ENCODE results near the gene DNAH8.
A peak's percentile ranks its signal among the peaks of the same experiment; 100 is the strongest.

The DNAH8 gene

DNA sequence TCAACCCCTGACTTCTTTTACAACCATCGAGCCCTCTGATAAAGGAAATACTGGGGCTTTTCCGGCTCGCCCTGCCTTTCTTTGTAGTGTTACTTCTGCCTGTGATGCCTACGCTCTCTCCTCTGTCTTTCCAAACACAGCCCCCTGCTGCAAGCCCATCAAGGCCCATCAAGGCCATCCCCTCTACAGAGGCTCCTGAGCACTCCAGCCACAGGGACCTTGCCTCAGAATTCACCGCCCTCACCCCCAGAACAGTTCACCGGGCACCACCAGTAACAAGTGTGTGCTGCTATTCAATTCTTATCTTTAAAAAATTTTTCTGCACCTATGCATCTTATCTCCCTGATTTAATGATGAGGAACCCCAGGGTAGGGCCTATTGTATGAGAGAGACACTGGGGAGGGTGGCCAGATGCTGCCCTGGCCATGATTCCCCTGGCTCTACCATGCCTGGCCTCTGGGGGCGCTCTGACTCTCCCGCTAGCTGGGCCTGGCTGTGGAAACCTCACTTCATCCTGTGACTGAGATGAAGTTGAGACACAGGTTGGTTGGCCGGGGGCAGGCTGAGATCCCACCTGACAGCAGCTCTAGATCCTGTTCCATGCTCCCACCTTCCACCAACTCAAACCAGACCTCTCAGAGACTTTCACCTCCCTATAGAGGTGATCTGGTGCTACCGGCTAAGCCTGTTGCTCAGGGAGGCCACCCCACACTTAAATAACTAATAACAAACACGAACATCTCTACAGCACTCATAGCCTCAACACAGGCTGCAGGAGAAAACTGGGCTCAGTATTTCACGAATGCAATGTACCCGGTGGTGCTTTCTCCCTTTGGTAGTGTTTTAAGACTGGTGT is 314.3 kb downstream of the DNAH8 start:
- Histone ChIP-seq H3K9ac (ENCODE audit: low read depth, low read length) (no peak overlapping the region), H3K36me3 (ENCODE audit: insufficient read depth, low read length) (no peaks in the 10 kb centered on the region), H3K9me3 (ENCODE audit: control insufficient read depth, insufficient read depth, low read length) (no peaks in the 10 kb centered on the region), H3K4me1 (ENCODE audit: insufficient read depth, low read length) (no peaks in the 10 kb centered on the region)

DNA sequence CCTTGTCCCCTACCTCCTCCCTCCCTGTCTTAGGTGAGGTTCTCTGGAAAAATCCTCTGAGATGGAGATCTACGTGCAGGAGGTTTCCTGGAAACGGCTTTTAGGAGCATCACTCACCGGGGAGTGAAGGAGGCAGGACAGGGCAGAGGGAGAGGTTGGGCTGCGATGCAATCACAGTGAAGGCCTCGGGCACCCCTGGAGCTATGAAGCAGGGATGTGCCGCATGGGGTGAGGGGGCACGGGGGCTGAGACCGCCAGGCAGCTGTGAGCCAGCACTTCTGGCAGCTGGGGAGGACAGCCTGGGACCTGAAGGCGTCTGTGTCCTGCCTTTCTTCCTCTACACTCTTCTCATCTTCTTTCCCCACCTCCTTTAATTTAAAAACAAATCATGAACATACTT is 320.6 kb downstream of the DNAH8 start:
- peaks cover 11% of the 10 kb centered on the region; the same call in 1 of the 2 replicates for H3K4me1 ChIP-seq (ENCODE audit: insufficient read depth, low read length)
- H3K9ac ChIP-seq (ENCODE audit: low read depth, low read length), result no peak overlapping the region
- H3K9me3 ChIP-seq (ENCODE audit: control insufficient read depth, insufficient read depth, low read length), result no peaks in the 10 kb centered on the region
- H3K36me3 ChIP-seq (ENCODE audit: insufficient read depth, low read length), result no peaks in the 10 kb centered on the region

DNA sequence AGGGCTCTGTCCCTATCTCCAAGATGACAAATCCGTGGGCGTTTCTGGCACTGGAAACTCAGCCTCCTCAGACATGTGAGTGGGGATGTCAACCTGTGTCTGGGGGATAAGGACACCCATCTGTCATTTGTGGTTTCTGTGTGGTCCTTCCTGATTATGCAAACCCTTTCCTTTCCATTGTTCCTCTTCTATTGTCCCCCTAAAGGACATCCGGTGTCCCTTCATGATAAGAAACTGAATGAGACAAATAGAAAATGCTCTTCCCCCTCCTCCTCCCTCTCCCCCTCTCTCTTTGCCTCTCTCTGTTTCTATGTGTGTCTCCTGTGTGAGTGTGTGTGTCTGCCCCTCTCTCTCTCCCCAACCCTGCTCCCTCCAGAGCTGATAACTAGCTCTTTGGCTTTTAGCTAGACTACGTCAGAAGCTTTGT is 322.0 kb downstream of the DNAH8 start:
- Histone ChIP-seq H3K9me3 (ENCODE audit: control insufficient read depth, insufficient read depth, low read length) (no peaks in the 10 kb centered on the region), H3K36me3 (ENCODE audit: insufficient read depth, low read length) (no peaks in the 10 kb centered on the region), H3K9ac (ENCODE audit: low read depth, low read length) (no peak overlapping the region), H3K4me1 (ENCODE audit: insufficient read depth, low read length) (peaks cover 11% of the 10 kb centered on the region; the same call in 1 of the 2 replicates)

DNA sequence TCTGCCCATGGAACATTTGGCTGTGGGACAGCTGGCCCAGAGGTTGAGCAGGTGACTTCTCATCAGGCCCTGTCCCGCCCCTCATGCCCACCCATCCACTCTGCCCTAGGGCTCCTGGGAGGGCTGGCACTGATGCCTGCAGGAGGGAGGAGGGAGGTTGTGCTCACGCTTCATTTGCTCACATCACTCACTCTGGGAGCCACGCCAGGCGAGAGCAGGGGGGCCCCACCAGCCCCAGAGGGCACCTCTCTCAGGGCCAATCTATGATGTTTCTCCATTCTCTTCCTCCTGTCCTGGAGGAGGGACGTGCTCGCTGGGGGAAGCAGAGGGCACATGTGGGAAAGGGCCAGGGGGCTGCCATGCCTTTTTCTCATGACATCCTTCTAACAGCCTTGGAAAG is 322.6 kb downstream of the DNAH8 start:
- H3K4me1 ChIP-seq (ENCODE audit: insufficient read depth, low read length), result peaks cover 11% of the 10 kb centered on the region; the same call in 1 of the 2 replicates
- H3K9ac ChIP-seq (ENCODE audit: low read depth, low read length), result no peak overlapping the region
- H3K36me3 ChIP-seq (ENCODE audit: insufficient read depth, low read length), result no peaks in the 10 kb centered on the region
- no peaks in the 10 kb centered on the region for H3K9me3 ChIP-seq (ENCODE audit: control insufficient read depth, insufficient read depth, low read length)

DNA sequence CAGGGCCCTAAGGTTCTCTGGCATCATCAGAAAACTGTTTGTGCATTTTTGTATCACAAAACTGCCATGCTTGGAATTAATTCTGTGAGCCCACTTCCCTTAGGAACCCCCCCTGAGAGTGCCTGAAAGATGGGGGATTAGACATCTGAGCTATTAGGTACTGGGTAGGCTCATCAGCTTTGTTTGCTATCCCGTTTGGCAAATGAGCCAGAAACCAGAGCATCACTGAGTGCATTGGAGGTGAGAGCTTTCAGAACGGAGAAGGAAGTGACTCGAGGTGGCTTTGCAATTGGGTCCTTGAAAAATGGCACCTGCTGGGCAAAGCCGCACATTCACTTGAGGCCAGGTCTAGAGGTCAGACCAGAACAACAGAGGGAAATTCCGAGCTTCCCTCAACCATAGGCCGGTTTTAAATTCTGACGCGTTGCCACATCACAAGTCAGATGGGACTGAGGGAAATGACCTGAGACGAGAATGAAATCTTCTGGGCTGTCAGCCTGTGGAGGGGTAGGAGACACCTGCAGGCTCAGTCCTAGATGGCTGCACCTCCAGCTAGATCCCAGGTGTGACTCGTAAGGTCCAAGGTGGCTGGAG is 325.1 kb downstream of the DNAH8 start:
- H3K9me3 ChIP-seq (ENCODE audit: control insufficient read depth, insufficient read depth, low read length), result no peaks in the 10 kb centered on the region
- no peak overlapping the region for H3K9ac ChIP-seq (ENCODE audit: low read depth, low read length)
- peaks cover 11% of the 10 kb centered on the region; the same call in 1 of the 2 replicates for H3K4me1 ChIP-seq (ENCODE audit: insufficient read depth, low read length)
- H3K36me3 ChIP-seq (ENCODE audit: insufficient read depth, low read length), result no peaks in the 10 kb centered on the region

DNA sequence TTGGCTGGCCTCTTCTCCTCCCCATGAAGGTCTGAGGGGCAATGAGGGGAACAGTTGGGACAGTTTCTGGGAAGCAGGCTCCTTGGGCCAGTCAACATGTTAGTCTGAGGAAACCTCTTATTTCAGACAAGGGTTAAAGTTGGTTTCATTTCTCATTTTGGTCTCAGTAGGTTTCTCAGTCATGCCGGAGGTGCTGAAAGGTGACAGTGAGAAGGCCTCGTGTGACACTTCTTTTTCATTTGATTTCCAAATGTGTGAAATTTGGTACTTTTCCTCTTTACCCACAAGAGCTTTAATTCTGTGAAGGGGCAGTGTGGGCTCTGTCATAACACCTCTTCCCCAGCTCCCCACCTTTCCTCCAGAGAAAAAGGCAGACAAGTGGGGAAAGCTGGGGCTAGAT is 326.0 kb downstream of the DNAH8 start:
- Histone ChIP-seq H3K4me1 (ENCODE audit: insufficient read depth, low read length) (peaks cover 11% of the 10 kb centered on the region; the same call in 1 of the 2 replicates), H3K9ac (ENCODE audit: low read depth, low read length) (no peak overlapping the region), H3K36me3 (ENCODE audit: insufficient read depth, low read length) (no peaks in the 10 kb centered on the region), H3K9me3 (ENCODE audit: control insufficient read depth, insufficient read depth, low read length) (no peaks in the 10 kb centered on the region)

DNA sequence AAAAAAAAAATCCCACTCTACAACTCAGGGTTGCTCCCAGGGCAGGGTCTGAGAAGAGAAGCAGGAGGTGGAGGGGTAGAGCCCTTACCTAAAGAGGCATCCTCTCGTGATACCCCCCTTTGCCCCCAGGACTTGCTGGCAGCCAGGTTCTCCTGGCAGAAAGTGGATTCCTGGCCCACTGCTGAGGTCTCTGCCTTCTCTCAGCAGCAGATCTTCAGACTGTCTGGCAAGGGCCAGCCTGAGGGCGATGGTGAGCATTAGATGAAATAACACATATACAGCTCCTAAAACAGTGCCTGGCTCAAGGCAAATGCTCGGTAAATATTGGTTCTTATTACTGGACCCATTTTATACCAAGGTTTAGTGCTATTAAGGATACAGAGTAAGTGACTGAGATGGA is 328.7 kb downstream of the DNAH8 start:
- Histone ChIP-seq H3K36me3 (ENCODE audit: insufficient read depth, low read length) (no peaks in the 10 kb centered on the region), H3K9ac (ENCODE audit: low read depth, low read length) (no peak overlapping the region), H3K4me1 (ENCODE audit: insufficient read depth, low read length) (no peaks in the 10 kb centered on the region), H3K9me3 (ENCODE audit: control insufficient read depth, insufficient read depth, low read length) (no peaks in the 10 kb centered on the region)

DNA sequence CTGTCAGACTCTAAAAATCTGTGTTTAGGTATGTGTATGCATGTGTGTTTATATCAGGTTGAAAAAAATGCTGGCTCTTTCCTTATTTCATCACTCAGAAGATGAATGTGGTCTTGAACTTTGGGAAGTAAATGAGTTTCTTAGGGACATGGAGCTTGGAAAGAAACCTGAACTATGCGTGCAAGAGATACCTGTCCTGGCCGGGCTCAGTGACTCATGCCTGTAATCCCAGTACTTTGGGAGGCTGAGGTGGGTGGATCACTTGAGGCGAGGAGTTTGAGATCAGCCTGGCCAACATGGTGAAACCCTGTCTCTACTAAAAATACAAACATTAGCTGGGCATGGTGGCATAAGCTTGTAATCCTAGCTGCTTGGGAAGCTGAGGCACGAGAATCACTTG is 329.1 kb downstream of the DNAH8 start:
- H3K9ac ChIP-seq (ENCODE audit: low read depth, low read length), result no peak overlapping the region
- H3K4me1 ChIP-seq (ENCODE audit: insufficient read depth, low read length), result no peaks in the 10 kb centered on the region
- H3K36me3 ChIP-seq (ENCODE audit: insufficient read depth, low read length), result no peaks in the 10 kb centered on the region
- no peaks in the 10 kb centered on the region for H3K9me3 ChIP-seq (ENCODE audit: control insufficient read depth, insufficient read depth, low read length)

DNA sequence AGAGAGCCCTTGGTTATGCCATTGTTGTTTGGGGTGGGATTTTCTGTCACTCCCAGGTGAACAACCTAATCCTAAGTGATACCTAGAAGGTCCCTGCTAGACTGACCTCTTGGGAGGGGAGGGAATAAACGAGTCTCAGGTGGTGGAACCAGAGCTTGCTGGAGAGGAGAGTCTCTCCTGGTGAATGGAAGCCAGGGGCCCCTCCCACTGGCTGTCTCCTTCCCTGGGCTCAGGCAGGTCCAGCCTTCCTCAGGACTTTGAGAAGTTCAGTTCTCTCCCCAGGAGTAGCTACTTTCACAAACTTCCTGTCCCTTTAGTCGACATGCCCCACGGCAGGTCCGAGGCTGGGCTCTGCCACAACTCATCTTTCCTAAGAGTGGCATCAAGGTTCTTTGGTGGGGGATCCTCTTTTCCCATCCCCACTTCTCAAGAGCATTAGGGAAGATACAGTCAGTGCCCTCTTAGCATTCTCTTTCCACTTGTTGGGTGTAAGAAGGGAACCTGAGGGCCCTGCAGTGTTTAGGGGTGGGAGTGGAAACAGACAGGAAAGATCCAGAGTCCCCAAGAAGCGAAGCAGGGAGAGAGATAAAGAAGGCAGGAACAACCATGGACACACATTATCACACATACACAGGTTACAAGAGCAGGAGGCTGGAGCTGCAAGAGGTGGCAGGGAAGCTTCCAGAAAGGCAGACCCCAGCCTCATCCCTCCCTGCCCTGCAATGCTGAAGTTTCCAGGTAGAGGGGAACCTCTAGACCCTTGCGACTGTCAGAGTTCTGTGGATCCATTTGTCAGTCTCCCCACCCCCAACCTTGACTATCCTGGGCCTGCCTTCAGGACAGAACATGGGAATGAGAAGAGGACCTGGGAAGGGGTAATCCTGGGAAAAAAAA is 332.6 kb downstream of the DNAH8 start:
- H3K36me3 ChIP-seq (ENCODE audit: insufficient read depth, low read length), result no peaks in the 10 kb centered on the region
- no peaks in the 10 kb centered on the region for H3K9me3 ChIP-seq (ENCODE audit: control insufficient read depth, insufficient read depth, low read length)
- peak overlapping the region; percentile 63 for H3K9ac ChIP-seq (ENCODE audit: low read depth, low read length)
- no peaks in the 10 kb centered on the region for H3K4me1 ChIP-seq (ENCODE audit: insufficient read depth, low read length)

DNA sequence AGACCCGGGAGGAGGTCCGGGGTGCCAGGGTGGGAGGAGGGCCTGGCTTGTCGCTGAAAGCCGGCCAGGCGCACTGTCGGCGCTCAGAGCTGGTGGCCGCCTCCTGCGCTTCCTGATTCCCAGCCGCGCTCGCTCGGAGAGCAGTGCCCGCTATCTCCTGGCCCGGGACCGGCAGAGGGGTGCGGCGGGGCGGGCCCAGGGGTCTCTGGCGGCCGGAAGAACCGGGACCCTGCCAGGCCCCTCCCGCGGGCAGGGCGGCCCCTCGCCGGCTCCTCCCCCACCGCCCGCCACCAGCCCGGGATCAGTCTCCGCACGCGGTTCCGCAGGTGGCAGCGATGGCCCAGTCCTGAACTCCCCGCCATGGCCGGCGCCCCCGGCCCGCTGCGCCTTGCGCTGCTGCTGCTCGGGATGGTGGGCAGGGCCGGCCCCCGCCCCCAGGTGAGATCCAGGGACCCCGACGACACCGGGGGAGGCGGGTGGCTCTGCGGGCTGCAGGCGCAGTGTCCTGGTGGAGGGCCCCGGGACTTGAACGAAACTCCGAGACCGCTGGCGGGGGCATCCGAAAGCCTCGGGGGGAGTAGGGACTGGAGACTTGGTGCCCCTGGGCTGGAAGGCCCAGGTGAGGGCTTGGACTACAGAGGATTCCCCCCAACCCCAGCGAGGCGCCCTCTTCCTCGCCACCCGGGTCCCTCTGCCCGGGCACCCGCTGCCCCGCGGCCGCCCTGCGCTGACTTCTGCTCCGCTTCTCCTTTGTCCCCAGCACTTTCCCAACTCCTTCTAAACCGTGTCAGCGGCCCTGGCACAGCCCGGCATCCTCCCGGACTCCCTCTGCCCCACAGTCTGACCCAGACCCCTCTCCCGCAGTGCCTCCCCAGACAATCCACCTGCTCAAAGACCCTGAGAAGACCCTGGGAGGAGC is 333.6 kb downstream of the DNAH8 start, which contains the start of gene GLP1R:
Gene GLP1R (plus strand): TSS at position 301 of the 919 bp plus-strand sequence. CDS start 60 bp downstream, at position 361.
- H3K9ac ChIP-seq (ENCODE audit: low read depth, low read length), result peak within 1 kb of the TSS; percentile 63
- H3K4me1 ChIP-seq (ENCODE audit: insufficient read depth, low read length), result no peaks in the 10 kb centered on the region
- no peaks in the 10 kb centered on the region for H3K9me3 ChIP-seq (ENCODE audit: control insufficient read depth, insufficient read depth, low read length)
- no peaks in the 10 kb centered on the region for H3K36me3 ChIP-seq (ENCODE audit: insufficient read depth, low read length)

DNA sequence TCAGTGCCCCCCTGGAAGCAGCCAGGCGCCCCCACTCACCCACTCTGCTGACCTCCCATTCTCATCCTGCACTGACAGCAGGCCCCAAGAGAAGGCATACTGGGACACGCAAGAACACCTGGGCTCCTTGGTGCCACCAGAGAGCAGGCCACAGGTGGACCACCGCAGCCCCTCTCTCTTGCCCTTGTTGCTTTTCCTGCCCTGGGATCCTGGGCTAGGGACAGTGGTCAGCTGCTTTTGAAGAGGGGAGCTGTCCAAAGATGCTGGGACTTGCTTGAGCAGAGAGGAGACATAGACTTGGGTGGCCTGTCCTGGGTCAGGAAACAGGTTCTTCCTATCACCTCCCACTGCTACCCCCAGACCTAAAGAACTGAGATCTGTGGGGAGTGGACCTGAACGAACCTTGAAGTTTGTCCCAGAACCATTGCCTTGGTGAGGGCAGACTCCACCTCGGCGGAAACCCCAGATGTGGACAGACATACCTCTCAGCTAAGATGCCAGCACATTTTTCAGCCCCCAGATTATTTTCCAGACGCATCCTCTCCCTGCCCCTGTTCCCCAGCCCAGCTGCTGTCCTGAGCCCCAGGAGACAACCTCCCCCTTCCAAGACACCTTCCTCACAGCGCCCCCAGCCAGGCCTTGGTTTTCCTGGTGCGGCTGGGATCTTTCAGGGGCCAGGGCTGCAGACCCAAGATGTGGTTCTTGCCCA is 334.6 kb downstream of the DNAH8 start:
- Histone ChIP-seq H3K9me3 (ENCODE audit: control insufficient read depth, insufficient read depth, low read length) (no peaks in the 10 kb centered on the region), H3K4me1 (ENCODE audit: insufficient read depth, low read length) (peaks cover 4% of the 10 kb centered on the region; the same call in 1 of the 2 replicates), H3K36me3 (ENCODE audit: insufficient read depth, low read length) (no peaks in the 10 kb centered on the region), H3K9ac (ENCODE audit: low read depth, low read length) (no peak overlapping the region; the same call in 1 of the 2 replicates)

DNA sequence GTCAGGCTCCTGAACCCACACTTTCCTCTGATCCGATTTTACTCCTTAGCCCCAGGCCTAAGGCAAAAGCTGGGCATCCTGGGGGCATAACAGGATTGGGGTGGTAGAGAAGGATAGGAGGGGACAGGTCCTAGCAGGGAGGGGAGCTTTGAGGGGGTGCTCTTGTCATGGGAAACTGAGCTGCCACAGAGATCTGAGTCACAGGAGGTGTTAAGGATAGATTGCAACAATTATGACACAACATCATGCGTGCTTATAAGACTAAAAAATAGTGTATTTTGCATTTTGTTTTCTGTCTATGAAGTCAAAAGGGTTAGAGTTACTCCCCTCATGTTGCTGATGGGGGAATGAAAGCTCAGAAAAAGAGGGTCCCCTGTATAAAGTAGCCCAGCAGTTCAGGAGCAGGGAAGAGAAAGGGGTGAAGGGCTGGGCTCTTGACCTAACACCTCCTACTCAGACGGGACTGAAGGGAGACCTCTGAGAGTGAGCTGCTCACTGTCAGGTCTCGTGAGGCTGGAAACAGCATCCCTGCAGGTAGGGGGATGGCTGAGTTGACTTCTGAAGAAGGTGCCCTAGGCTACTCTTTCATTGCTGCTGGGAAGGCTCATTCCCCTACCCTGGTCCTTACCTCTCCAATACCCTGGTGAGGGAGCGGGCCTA is 335.5 kb downstream of the DNAH8 start:
- peaks cover 5% of the 10 kb centered on the region; the same call in 1 of the 2 replicates for H3K4me1 ChIP-seq (ENCODE audit: insufficient read depth, low read length)
- no peaks in the 10 kb centered on the region for H3K36me3 ChIP-seq (ENCODE audit: insufficient read depth, low read length)
- no peak overlapping the region for H3K9ac ChIP-seq (ENCODE audit: low read depth, low read length)

More for the DNA sequence above, 335.5 kb downstream of the DNAH8 start:
- H3K9me3 ChIP-seq (ENCODE audit: control insufficient read depth, insufficient read depth, low read length), result no peaks in the 10 kb centered on the region

All from ES-I3 (cell line).